ENCODE data around the gene TNRC6A. TPM values are rescaled to one million over a fixed set of nuclear protein-coding genes. Genes with fewer than 3 reads are reported as not detected.

Gene TNRC6A
- total RNA-seq, 1 donor from 2014 or later: 53.0 TPM

GRCh38 chr16:24730914-24731313 is 1.5 kb downstream of the TNRC6A start:
- intact Hi-C loops (cut with DNase I): loop anchor here (5.0 kb wide), 1 partner anchor 934 kb away; no protein-coding TSS in a partner anchor
- Histone ChIP-seq H3K27me3 (no peaks in the 10 kb centered on the region), H3K36me3 (peaks cover 0 to 11% of the 10 kb centered on the region in 2 donors), H3K27ac (peak overlapping the region; percentile 92), H3K4me1 (peaks cover 58% of the 10 kb centered on the region), H3K9me3 (no peaks in the 10 kb centered on the region), H3K4me3 (peak overlapping the region; percentile 79 to 97)
- TF ChIP-seq CTCF (IDR thresholded peaks at IDR 0.05) (no peak), POLR2AphosphoS5 (IDR thresholded peaks at IDR 0.05; ENCODE audit: insufficient read depth in 1 of 2, low read depth in 1 of 2) (no peak), POLR2A (IDR thresholded peaks at IDR 0.05) (no peak)
- DNase-seq (ENCODE audit: extremely low spot score in 2 of 2): no peak

- peaks cover 68% of the 10 kb centered on the region for H3K4me1 ChIP-seq
- peaks cover 0 to 11% of the 10 kb centered on the region in 2 donors for H3K36me3 ChIP-seq
- H3K27ac ChIP-seq: peak overlapping the region; percentile 69
- no peaks in the 10 kb centered on the region for H3K9me3 ChIP-seq
- DNase-seq (ENCODE audit: extremely low spot score in 2 of 2): no peak
- H3K4me3 ChIP-seq: peak overlapping the region; percentile 79 to 97
- intact Hi-C loops (cut with DNase I): loop anchor here (5.0 kb wide), 1 partner anchor 935 kb away; no protein-coding TSS in a partner anchor
- H3K27me3 ChIP-seq: no peaks in the 10 kb centered on the region
- TF ChIP-seq POLR2AphosphoS5 (IDR thresholded peaks at IDR 0.05; ENCODE audit: insufficient read depth in 1 of 2, low read depth in 1 of 2) (no peak), CTCF (IDR thresholded peaks at IDR 0.05) (no peak), POLR2A (IDR thresholded peaks at IDR 0.05) (no peak)
These were observed 2.4 kb downstream of the TNRC6A start for GRCh38 chr16:24731722-24732419.

GRCh38 chr16:24734382-24734781 is 4.9 kb downstream of the TNRC6A start:
- TF ChIP-seq POLR2A (IDR thresholded peaks at IDR 0.05): no peak
- peak in 1 of 2 donors; percentile 39 for TF ChIP-seq POLR2AphosphoS5 (IDR thresholded peaks at IDR 0.05; ENCODE audit: insufficient read depth in 1 of 2, low read depth in 1 of 2)
- no peak for TF ChIP-seq CTCF (IDR thresholded peaks at IDR 0.05)
- peaks cover 87% of the 10 kb centered on the region for H3K4me1 ChIP-seq

GRCh38 chr16:24736758-24737157 is 7.3 kb downstream of the TNRC6A start:
- Histone ChIP-seq H3K9me3 (no peaks in the 10 kb centered on the region), H3K36me3 (peaks cover 0 to 11% of the 10 kb centered on the region in 2 donors), H3K27ac (peak overlapping the region; percentile 60), H3K4me3 (no peak overlapping the region), H3K4me1 (peaks cover 100% of the 10 kb centered on the region), H3K27me3 (no peaks in the 10 kb centered on the region)
- DNase-seq (ENCODE audit: extremely low spot score in 2 of 2): no peak
- TF ChIP-seq POLR2AphosphoS5 (IDR thresholded peaks at IDR 0.05; ENCODE audit: insufficient read depth in 1 of 2, low read depth in 1 of 2) (no peak), CTCF (IDR thresholded peaks at IDR 0.05) (no peak), POLR2A (IDR thresholded peaks at IDR 0.05) (no peak)
- intact Hi-C loops (cut with DNase I): no loop called here

More at GRCh38 chr16:24734382-24734781, 4.9 kb downstream of the TNRC6A start:
- Histone ChIP-seq H3K4me3 (no peak overlapping the region), H3K9me3 (no peaks in the 10 kb centered on the region), H3K36me3 (peaks cover 0 to 11% of the 10 kb centered on the region in 2 donors), H3K27me3 (no peaks in the 10 kb centered on the region), H3K27ac (peak overlapping the region; percentile 69)
- intact Hi-C loops (cut with DNase I): loop anchor here (5.0 kb wide), 1 partner anchor 937 kb away; no protein-coding TSS in a partner anchor
- DNase-seq (ENCODE audit: extremely low spot score in 2 of 2): no peak

GRCh38 chr16:24737391-24737871 is 8.0 kb downstream of the TNRC6A start:
- TF ChIP-seq POLR2A (IDR thresholded peaks at IDR 0.05) (no peak), POLR2AphosphoS5 (IDR thresholded peaks at IDR 0.05; ENCODE audit: insufficient read depth in 1 of 2, low read depth in 1 of 2) (peak in 1 of 2 donors; percentile 36), CTCF (IDR thresholded peaks at IDR 0.05) (no peak)
- H3K4me3 ChIP-seq: no peak overlapping the region
- peaks cover 100% of the 10 kb centered on the region for H3K4me1 ChIP-seq

More at GRCh38 chr16:24737391-24737871, 8.0 kb downstream of the TNRC6A start:
- no peak for DNase-seq (ENCODE audit: extremely low spot score in 2 of 2)
- Histone ChIP-seq H3K9me3 (no peaks in the 10 kb centered on the region), H3K36me3 (peaks cover 0 to 9% of the 10 kb centered on the region in 2 donors), H3K27me3 (no peaks in the 10 kb centered on the region), H3K27ac (peak overlapping the region; percentile 60)
- intact Hi-C loops (cut with DNase I): no loop called here
